Breast epithelium (tissue), 4 donors: Measurements from ENCODE around the gene MMS19. TPM values are rescaled to one million over a fixed set of nuclear protein-coding genes. Genes with fewer than 3 reads are reported as not detected.

Experiments used
- DNase-seq, 2 donors: peaks; one replicate each; pipeline ENCODE4 v3.0.0-alpha.2; 2019; ENCODE audit warnings: low spot score in 2 of 2
- H3K27ac ChIP-seq, 2 donors: fragments of 200-600 bp; sonication (generic) in 1 of 2; one replicate each; pipeline ENCODE4 v1.5.1; 2016 to 2019; ENCODE audit warnings: mild to moderate bottlenecking in 1 of 2
- H3K27me3 ChIP-seq, 2 donors: fragments of 200-600 bp; sonication (generic) in 1 of 2; one replicate each; pipeline versions ENCODE4 v1.5.1 to v1.6.0; 2017 to 2019; ENCODE audit warnings: control low read depth in 1 of 2, mild to moderate bottlenecking in 1 of 2
- H3K36me3 ChIP-seq: fragments of 200-600 bp; one replicate; pipeline ENCODE4 v1.5.1; 2019
- H3K4me1 ChIP-seq, 2 donors: fragments of 200-600 bp; sonication (generic); one replicate each; pipeline ENCODE4 v1.5.1; 2016 to 2019; ENCODE audit warnings: control low read depth in 1 of 2
- H3K4me3 ChIP-seq, 3 donors: fragments of 200-600 bp; sonication (generic); 1 replicate in 2 of 3; 2 replicates in 1 of 3; pipeline ENCODE4 v1.5.1; 2016 to 2019; ENCODE audit warnings: mild to moderate bottlenecking in 3 of 3, moderate library complexity in 2 of 3
- H3K9me3 ChIP-seq, 2 donors: fragments of 200-600 bp; sonication (generic) in 1 of 2; one replicate each; pipeline ENCODE4 v1.5.1; 2016 to 2019; ENCODE audit warnings: control low read depth in 1 of 2
- CTCF ChIP-seq, 3 donors: fragments of 450-650 bp; IDR thresholded peaks; one replicate each; pipeline ENCODE4 v1.5.1; 2016 to 2017; ENCODE audit warnings: antibody characterized with exemption in 3 of 3, mild to moderate bottlenecking in 3 of 3, moderate library complexity in 3 of 3
- POLR2A ChIP-seq: fragments of 450-650 bp; IDR thresholded peaks from one replicate; pipeline ENCODE4 v1.6.1; 2016; ENCODE audit warnings: antibody characterized with exemption, mild to moderate bottlenecking, moderate library complexity
- POLR2AphosphoS5 ChIP-seq, 3 donors: sonication (generic); formaldehyde crosslinking; IDR thresholded peaks; one replicate each; pipeline ENCODE4 v1.6.1; 2017; ENCODE audit warnings: antibody characterized with exemption in 3 of 3
- intact Hi-C: fragments of 100-400 bp; cut with DNase I; formaldehyde crosslinking; loops from one replicate; pipeline ENCODE4 v1.15.1; 2023; ENCODE audit warnings: low total_unique reads
- total RNA-seq, 3 donors: library from RNA; depleted of rRNA; stranded (reverse); fragments of >200 nt; gene quantifications; one replicate each; pipeline ENCODE4 v1.1.0, GENCODE V29; 2016

Gene MMS19
- total RNA-seq, 3 donors from 2014 or later: 73.0 to 109 (median 78.7) TPM

GRCh38 chr10:97543025-97543546 is 44.9 kb upstream of the MMS19 start:
- no peaks in the 10 kb centered on the region for H3K27me3 ChIP-seq
- H3K36me3 ChIP-seq: no peaks in the 10 kb centered on the region
- H3K27ac ChIP-seq: peak overlapping the region; percentile 95 to 98
- peaks cover 14 to 23% of the 10 kb centered on the region in 2 donors for H3K4me1 ChIP-seq
- intact Hi-C loops: loop anchor here (10.0 kb wide), 1 partner anchor 78 kb away; no protein-coding TSS in a partner anchor
- no peaks in the 10 kb centered on the region for H3K9me3 ChIP-seq
- no peak for TF ChIP-seq CTCF (IDR thresholded peaks at IDR 0.05)
- TF ChIP-seq POLR2AphosphoS5 (IDR thresholded peaks at IDR 0.05): peak; percentile 20 to 89 (median 69)
- TF ChIP-seq POLR2A: no peak
- H3K4me3 ChIP-seq: peak overlapping the region in 1 of 3 donors; percentile 29
- peak; percentile 63 to 85 for DNase-seq

- Histone ChIP-seq H3K4me1 (peaks cover 14 to 23% of the 10 kb centered on the region in 2 donors), H3K9me3 (no peaks in the 10 kb centered on the region)
These were observed 44.2 kb upstream of the MMS19 start for GRCh38 chr10:97542169-97543024.

GRCh38 chr10:97540669-97541500 is 42.7 kb upstream of the MMS19 start:
- no peak overlapping the region for H3K4me3 ChIP-seq
- H3K9me3 ChIP-seq: no peaks in the 10 kb centered on the region
- intact Hi-C loops: loop anchor here (10.0 kb wide), 1 partner anchor 76 kb away; no protein-coding TSS in a partner anchor
- no peak for TF ChIP-seq POLR2A
- no peak for TF ChIP-seq POLR2AphosphoS5 (IDR thresholded peaks at IDR 0.05)
- TF ChIP-seq CTCF (IDR thresholded peaks at IDR 0.05): no peak
- peaks cover 14 to 23% of the 10 kb centered on the region in 2 donors for H3K4me1 ChIP-seq
- H3K36me3 ChIP-seq: no peaks in the 10 kb centered on the region
- DNase-seq: no peak
- H3K27me3 ChIP-seq: no peaks in the 10 kb centered on the region
- H3K27ac ChIP-seq: peak overlapping the region; percentile 83 to 95

More at GRCh38 chr10:97542169-97543024, 44.2 kb upstream of the MMS19 start:
- Histone ChIP-seq H3K4me3 (peak overlapping the region in 1 of 3 donors; percentile 29), H3K27me3 (no peaks in the 10 kb centered on the region), H3K36me3 (no peaks in the 10 kb centered on the region), H3K27ac (peak overlapping the region; percentile 95 to 98)
- TF ChIP-seq CTCF (IDR thresholded peaks at IDR 0.05) (no peak), POLR2AphosphoS5 (IDR thresholded peaks at IDR 0.05) (peak in 2 of 3 donors; percentile 52 to 76)
- DNase-seq: peak; percentile 64 to 74
- intact Hi-C loops: loop anchor here (10.0 kb wide), 1 partner anchor 78 kb away; no protein-coding TSS in a partner anchor

- Histone ChIP-seq H3K27me3 (no peaks in the 10 kb centered on the region), H3K4me3 (no peak overlapping the region), H3K4me1 (peaks cover 14 to 23% of the 10 kb centered on the region in 2 donors), H3K36me3 (no peaks in the 10 kb centered on the region), H3K9me3 (no peaks in the 10 kb centered on the region), H3K27ac (peak overlapping the region; percentile 83 to 95)
- TF ChIP-seq POLR2AphosphoS5 (IDR thresholded peaks at IDR 0.05) (peak in 1 of 3 donors; percentile 43), CTCF (IDR thresholded peaks at IDR 0.05) (no peak)
- intact Hi-C loops: loop anchor here (10.0 kb wide), 1 partner anchor 75 kb away; no protein-coding TSS in a partner anchor
- DNase-seq: no peak
These were observed 41.4 kb upstream of the MMS19 start for GRCh38 chr10:97539523-97540200.
